ENCODE results near the gene ZKSCAN3. TPM values are rescaled to one million over a fixed set of nuclear protein-coding genes. Genes with fewer than 3 reads are reported as not detected.

The ZKSCAN3 gene
- total and polyA plus RNA-seq, 2 of the 8 experiments (the other 6 are each of a cell fraction or from before 2014, with no cell fraction given): 2.7 to 9.8 TPM

- TF ChIP-seq CHD7 (IDR thresholded peaks at IDR 0.05; ENCODE audit: insufficient replicate concordance, low read length) (no peak), RAD21 (IDR thresholded peaks at IDR 0.05 in 1 of 2, conservative IDR thresholded peaks at IDR 0.05 in 1 of 2; ENCODE audit: low read depth in 2 of 2, low read length in 2 of 2) (no peak), KDM1A (IDR thresholded peaks at IDR 0.05; ENCODE audit: borderline replicate concordance, low read length) (no peak), JUN (IDR thresholded peaks at IDR 0.05; ENCODE audit: low read depth, low read length) (no peak), TAF7 (optimal IDR thresholded peaks at IDR 0.05; ENCODE audit: borderline replicate concordance, low read depth, low read length) (no peak), EP300 (IDR thresholded peaks at IDR 0.05; ENCODE audit: borderline replicate concordance in 1 of 2, low read depth in 2 of 2, low read length in 2 of 2) (no peak), TCF12 (IDR thresholded peaks at IDR 0.05; ENCODE audit: low read depth, low read length) (no peak), TBP (IDR thresholded peaks at IDR 0.05; ENCODE audit: low read depth, low read length) (no peak)
- TF ChIP-seq, protein P1, sequence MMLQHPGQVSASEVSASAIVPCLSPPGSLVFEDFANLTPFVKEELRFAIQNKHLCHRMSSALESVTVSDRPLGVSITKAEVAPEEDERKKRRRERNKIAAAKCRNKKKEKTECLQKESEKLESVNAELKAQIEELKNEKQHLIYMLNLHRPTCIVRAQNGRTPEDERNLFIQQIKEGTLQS (IDR thresholded peaks at IDR 0.05; ENCODE audit: insufficient read depth, low read depth, low read length): no peak
Observed at GRCh38 chr6:28408076-28408802, 58.5 kb downstream of the ZKSCAN3 start (continued).

Measured in H1 (cell line).